Naive thymus-derived CD4-positive, alpha-beta T cell (primary cell): ENCODE measurements around the gene IL17RC. TPM values are rescaled to one million over a fixed set of nuclear protein-coding genes. Genes with fewer than 3 reads are reported as not detected.

Experiments
- ATAC-seq: fragments of 150-1000 bp; cut with Tn5 transposase; 2 replicates; pipeline ENCODE4 v1.10.0; 2021; ENCODE audit warnings: mild to moderate bottlenecking, moderate library complexity
- CTCF ChIA-PET: fragments of 350-600 bp; sonication (Branson Sonifier 250); formaldehyde crosslinking; loops from one replicate; lab custom pipeline; 2021; ENCODE audit warnings: antibody characterized with exemption; lab: Charles Lee
- POLR2A ChIA-PET: fragments of 350-600 bp; sonication (Branson Sonifier 250); formaldehyde crosslinking; loops from one replicate; lab custom pipeline; 2021; ENCODE audit warnings: antibody characterized with exemption, inconsistent platforms; lab: Charles Lee
- DNase-seq, 9 donors: peaks; one replicate each; pipeline versions ENCODE4 v3.0.0 to v3.0.0-alpha.2; 2020 to 2022; ENCODE audit warnings: mixed read lengths in 1 of 9
- H3K27ac ChIP-seq: one replicate; pipeline ENCODE4 v1.7.0; 2013; ENCODE audit warnings: mild to moderate bottlenecking, low read depth, low read length, moderate library complexity
- H3K27me3 ChIP-seq, 2 donors: one replicate each; pipeline ENCODE4 v1.7.0; 2013; ENCODE audit warnings: low read length in 2 of 2, mild to moderate bottlenecking in 2 of 2, moderate library complexity in 2 of 2; ENCODE audit not compliant: control insufficient read depth in 2 of 2, insufficient read depth in 2 of 2
- H3K36me3 ChIP-seq, 3 experiments: 1 replicate in 2 of 3; 2 replicates in 1 of 3; pipeline ENCODE4 v1.7.0; 2013; ENCODE audit warnings: low read length in 3 of 3, mild to moderate bottlenecking in 3 of 3, moderate library complexity in 1 of 3; ENCODE audit not compliant: insufficient read depth in 3 of 3, control insufficient read depth in 2 of 3
- H3K4me1 ChIP-seq, 2 donors: one replicate each; pipeline ENCODE4 v1.7.0; 2013; ENCODE audit warnings: low read length in 2 of 2, mild to moderate bottlenecking in 2 of 2, moderate library complexity in 1 of 2; ENCODE audit not compliant: control insufficient read depth in 2 of 2, insufficient read depth in 2 of 2
- H3K4me3 ChIP-seq: 2 replicates; pipeline ENCODE4 v1.7.0; 2013; ENCODE audit warnings: mild to moderate bottlenecking, low read length
- H3K9me3 ChIP-seq, 3 experiments: 1 replicate in 2 of 3; 2 replicates in 1 of 3; pipeline ENCODE4 v1.7.0; 2013; ENCODE audit warnings: low read length in 3 of 3; ENCODE audit not compliant: control insufficient read depth in 2 of 3
- H3K27ac Mint-ChIP-seq, 9 donors: one replicate each; pipeline ENCODE4 v1.8.0; 2020 to 2022; ENCODE audit warnings: mixed read lengths in 9 of 9, mild to moderate bottlenecking in 8 of 9, moderate library complexity in 5 of 9, inconsistent platforms in 2 of 9
- H3K27me3 Mint-ChIP-seq, 5 donors: one replicate each; pipeline ENCODE4 v1.8.0; 2021 to 2022; ENCODE audit warnings: mixed read lengths in 5 of 5, mild to moderate bottlenecking in 1 of 5
- H3K36me3 Mint-ChIP-seq, 5 donors: one replicate each; pipeline ENCODE4 v1.8.0; 2020 to 2022; ENCODE audit warnings: mixed read lengths in 5 of 5, mild to moderate bottlenecking in 3 of 5, inconsistent platforms in 1 of 5
- H3K4me1 Mint-ChIP-seq, 7 donors: one replicate each; pipeline ENCODE4 v1.8.0; 2020 to 2022; ENCODE audit warnings: mixed read lengths in 7 of 7, mild to moderate bottlenecking in 3 of 7, inconsistent platforms in 1 of 7
- H3K4me3 Mint-ChIP-seq, 10 donors: one replicate each; pipeline ENCODE4 v1.8.0; 2020 to 2022; ENCODE audit warnings: mild to moderate bottlenecking in 10 of 10, mixed read lengths in 10 of 10, moderate library complexity in 6 of 10, inconsistent platforms in 2 of 10
- H3K9me3 Mint-ChIP-seq, 11 donors: one replicate each; pipeline ENCODE4 v1.8.0; 2020 to 2022; ENCODE audit warnings: mixed read lengths in 11 of 11, mild to moderate bottlenecking in 4 of 11, inconsistent platforms in 1 of 11, moderate library complexity in 1 of 11
- intact Hi-C, 2 donors: fragments of 100-400 bp; cut with micrococcal nuclease; formaldehyde crosslinking; loops; one replicate each; pipeline ENCODE4 v1.15.1; 2023
- polyA plus RNA-seq, 2 donors: library from polyadenylated mRNA; unstranded; fragments of 300-500 nt; fragmentation: Illumina TruSeq; gene quantifications; one replicate each; pipeline ENCODE4 v1.2.3, GENCODE V29; 2021
- total RNA-seq, 6 experiments: library from RNA in 5 of 6; stranded (reverse) in 5 of 6; gene quantifications; 1 replicate in 5 of 6; 2 replicates in 1 of 6; pipeline ENCODE4 v1.2.3 and lab custom pipeline; 2021 to 2026

IL17RC gene
- total and polyA plus RNA-seq, 7 experiments from 2014 or later = 0.70 to 11.9 (median 1.7) TPM

DNA sequence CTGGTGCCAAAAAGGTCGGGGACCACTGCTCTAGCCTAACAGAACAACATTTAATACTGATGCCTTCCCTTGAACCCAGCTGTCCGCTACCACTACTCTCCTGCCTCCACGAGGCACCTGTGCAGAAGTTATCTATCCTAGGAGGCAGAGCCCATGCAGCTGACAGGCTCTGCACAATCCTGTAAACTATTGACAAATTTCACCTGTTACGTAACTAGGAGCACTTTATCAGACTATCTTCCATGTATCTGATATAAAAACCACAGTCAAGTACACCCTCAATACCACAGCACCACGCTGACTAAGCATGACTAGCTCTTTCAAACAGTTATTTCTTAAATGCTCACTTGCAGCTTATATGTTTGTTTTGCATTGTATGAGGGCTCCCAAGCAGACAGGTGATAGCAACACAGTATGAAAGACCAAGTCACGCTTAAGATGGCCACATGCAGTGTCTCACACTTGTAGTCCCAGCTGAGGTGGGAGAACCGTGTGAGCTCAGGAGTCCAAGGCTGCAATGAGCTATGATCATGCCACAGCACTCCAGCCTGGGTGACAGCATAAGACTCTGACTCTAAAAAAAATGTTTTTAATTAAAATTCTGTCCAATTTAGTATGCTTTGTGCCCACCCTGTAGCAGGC, 4.5 kb upstream of the IL17RC start:
- Mint-ChIP-seq H3K27ac (peak overlapping the region in 1 of 9 donors; percentile 5), H3K4me3 (no peak overlapping the region), H3K36me3 (no peaks in the 10 kb centered on the region), H3K4me1 (peaks cover 0 to 26% (median 8%) of the 10 kb centered on the region in 7 donors), H3K27me3 (peaks cover 0 to 5% (median 0%) of the 10 kb centered on the region in 5 donors), H3K9me3 (no peaks in the 10 kb centered on the region)
- no peak for DNase-seq
- intact Hi-C loops = no loop called here
- ChIA-PET CTCF (no interaction called here), POLR2A (interaction anchor here (1.7 to 2.3 kb wide), 2 partner anchors 19 to 21 kb away, joined by 3 to 9 read pairs; partner anchors contain the start of gene CRELD1)
- no peaks in the 10 kb centered on the region for H3K27me3 ChIP-seq
- H3K27ac ChIP-seq = no peak overlapping the region
- no peaks in the 10 kb centered on the region for H3K9me3 ChIP-seq
- H3K4me1 ChIP-seq = peaks cover 0 to 11% of the 10 kb centered on the region in 2 donors
- no peaks in the 10 kb centered on the region for H3K36me3 ChIP-seq
- no peak overlapping the region for H3K4me3 ChIP-seq
- peak; percentile 44 for ATAC-seq

DNA sequence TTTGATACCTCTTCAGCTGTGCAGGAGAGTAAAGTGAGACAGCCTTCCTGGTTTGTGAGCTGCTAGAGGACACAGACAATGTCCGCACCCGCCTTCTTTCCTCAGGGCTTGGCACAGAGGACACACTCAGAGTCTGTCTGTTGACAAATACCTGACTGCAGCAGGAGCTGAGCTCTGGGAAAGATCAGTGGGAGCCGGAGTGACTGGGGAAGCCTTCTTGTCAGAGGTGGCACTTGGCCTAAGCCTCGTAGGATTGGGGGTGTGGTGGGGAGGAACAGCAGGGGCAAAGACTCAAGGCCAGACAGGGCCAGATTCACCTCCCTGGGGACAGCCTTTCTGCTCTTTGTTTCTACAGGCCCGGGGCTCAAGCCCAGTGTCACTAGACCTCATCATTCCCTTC, 3.3 kb upstream of the IL17RC start:
- ChIA-PET CTCF (no interaction called here), POLR2A (interaction anchor here (2.3 kb wide), 1 partner anchor 19 kb away, joined by 9 read pairs; the partner anchor contains the start of gene CRELD1)
- peak overlapping the region in 2 of 10 donors; percentile 18 to 38 for H3K4me3 Mint-ChIP-seq

DNA sequence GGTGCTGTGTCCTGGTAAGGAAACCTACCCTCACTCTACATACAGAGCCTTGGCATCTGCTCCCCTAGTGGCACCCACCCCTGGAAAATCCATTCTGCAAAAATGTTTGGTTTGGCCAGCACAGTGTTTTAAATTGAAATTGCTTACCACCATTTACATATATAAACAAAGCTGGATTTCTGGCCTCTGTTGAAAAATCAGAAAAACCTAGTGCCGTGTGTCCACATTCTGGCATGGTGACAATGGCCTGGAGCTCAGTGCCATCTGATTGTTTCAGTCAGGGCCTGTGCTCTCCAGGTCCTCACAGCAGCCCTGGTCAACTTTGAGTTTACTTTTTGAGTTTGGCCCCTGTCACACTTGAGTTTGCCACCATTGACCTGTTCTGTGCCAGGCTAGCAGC, 2.9 kb upstream of the IL17RC start:
- no peak overlapping the region for H3K27ac Mint-ChIP-seq
- ChIA-PET POLR2A (interaction anchor here (1.2 kb wide), 1 partner anchor 23 kb away, joined by 3 read pairs; the partner anchor contains the start of gene JAGN1), CTCF (no interaction called here)
- Histone ChIP-seq H3K27ac (no peak overlapping the region), H3K4me1 (peaks cover 0 to 11% of the 10 kb centered on the region in 2 donors), H3K36me3 (no peaks in the 10 kb centered on the region), H3K9me3 (no peaks in the 10 kb centered on the region), H3K27me3 (no peaks in the 10 kb centered on the region), H3K4me3 (no peak overlapping the region)
- H3K9me3 Mint-ChIP-seq = no peaks in the 10 kb centered on the region
- no peaks in the 10 kb centered on the region for H3K36me3 Mint-ChIP-seq
- H3K4me3 Mint-ChIP-seq = peak overlapping the region in 3 of 10 donors; percentile 18 to 84 (median 55)
- ATAC-seq (no peak), DNase-seq (no peak)
- peaks cover 0 to 5% (median 0%) of the 10 kb centered on the region in 5 donors for H3K27me3 Mint-ChIP-seq
- intact Hi-C loops = loop anchor here in 1 of 2 donors (2.0 kb wide), 1 partner anchor 65 kb away; no protein-coding TSS in a partner anchor
- H3K4me1 Mint-ChIP-seq = peaks cover 0 to 26% (median 8%) of the 10 kb centered on the region in 7 donors

More for the DNA sequence above, 3.3 kb upstream of the IL17RC start:
- intact Hi-C loops = no loop called here
- no peaks in the 10 kb centered on the region for H3K36me3 Mint-ChIP-seq
- DNase-seq (no peak), ATAC-seq (no peak)
- Histone ChIP-seq H3K9me3 (no peaks in the 10 kb centered on the region), H3K36me3 (no peaks in the 10 kb centered on the region), H3K4me3 (no peak overlapping the region), H3K4me1 (peaks cover 0 to 11% of the 10 kb centered on the region in 2 donors), H3K27ac (no peak overlapping the region), H3K27me3 (no peaks in the 10 kb centered on the region)
- H3K4me1 Mint-ChIP-seq = peaks cover 0 to 26% (median 8%) of the 10 kb centered on the region in 7 donors
- peaks cover 0 to 5% (median 0%) of the 10 kb centered on the region in 5 donors for H3K27me3 Mint-ChIP-seq
- no peaks in the 10 kb centered on the region for H3K9me3 Mint-ChIP-seq
- no peak overlapping the region for H3K27ac Mint-ChIP-seq

DNA sequence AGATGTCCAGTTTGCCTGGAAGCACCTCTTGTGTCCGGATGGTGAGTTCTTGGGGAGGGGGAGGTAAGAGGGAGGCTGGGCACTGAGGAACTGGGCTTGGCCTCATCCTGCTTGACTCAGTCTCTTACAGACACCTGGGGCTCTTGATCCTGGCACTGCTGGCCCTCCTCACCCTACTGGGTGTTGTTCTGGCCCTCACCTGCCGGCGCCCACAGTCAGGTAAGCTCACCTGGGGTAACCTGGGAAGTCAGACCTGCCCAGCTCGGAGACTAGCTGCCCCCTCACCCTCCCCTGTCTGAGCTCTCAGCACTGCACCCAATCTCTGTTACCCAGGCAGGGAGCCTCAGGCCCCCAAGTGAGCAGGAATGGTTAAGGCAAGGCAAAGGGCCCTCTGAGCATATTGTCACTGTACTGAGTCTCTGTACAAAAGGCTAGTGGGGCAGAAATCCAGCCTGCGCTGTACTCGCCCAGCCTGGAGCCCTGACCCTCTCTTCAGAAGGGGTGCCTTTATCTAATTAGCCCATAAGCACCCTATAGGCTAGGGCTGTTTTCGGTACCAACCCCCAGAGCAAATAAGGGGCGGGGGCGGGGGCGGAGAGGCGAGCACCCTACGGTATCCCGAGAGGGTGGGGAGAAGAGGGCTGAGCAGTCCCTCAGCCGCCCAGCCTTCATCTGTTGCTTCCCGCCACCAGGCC, 2.2 kb upstream of the IL17RC start:
- ATAC-seq = no peak
- Mint-ChIP-seq H3K9me3 (no peaks in the 10 kb centered on the region), H3K27ac (no peak overlapping the region), H3K4me1 (peaks cover 0 to 19% (median 8%) of the 10 kb centered on the region in 7 donors), H3K27me3 (peaks cover 0 to 3% (median 0%) of the 10 kb centered on the region in 5 donors), H3K4me3 (peak overlapping the region in 9 of 10 donors; percentile 55 to 85 (median 72)), H3K36me3 (no peaks in the 10 kb centered on the region)
- no peaks in the 10 kb centered on the region for H3K36me3 ChIP-seq
- no peak for DNase-seq
- ChIA-PET POLR2A (interaction anchor here (1.2 kb wide), 1 partner anchor 24 kb away, joined by 3 read pairs; the partner anchor contains the start of gene JAGN1), CTCF (no interaction called here)
- peaks cover 0 to 11% of the 10 kb centered on the region in 2 donors for H3K4me1 ChIP-seq
- no peaks in the 10 kb centered on the region for H3K27me3 ChIP-seq
- H3K27ac ChIP-seq = no peak overlapping the region
- H3K4me3 ChIP-seq = peak overlapping the region; percentile 48
- no peaks in the 10 kb centered on the region for H3K9me3 ChIP-seq
- intact Hi-C loops = loop anchor here in 1 of 2 donors (1.0 to 2.0 kb wide), 2 partner anchors 24 to 66 kb away; partner anchors contain the start of gene JAGN1

DNA sequence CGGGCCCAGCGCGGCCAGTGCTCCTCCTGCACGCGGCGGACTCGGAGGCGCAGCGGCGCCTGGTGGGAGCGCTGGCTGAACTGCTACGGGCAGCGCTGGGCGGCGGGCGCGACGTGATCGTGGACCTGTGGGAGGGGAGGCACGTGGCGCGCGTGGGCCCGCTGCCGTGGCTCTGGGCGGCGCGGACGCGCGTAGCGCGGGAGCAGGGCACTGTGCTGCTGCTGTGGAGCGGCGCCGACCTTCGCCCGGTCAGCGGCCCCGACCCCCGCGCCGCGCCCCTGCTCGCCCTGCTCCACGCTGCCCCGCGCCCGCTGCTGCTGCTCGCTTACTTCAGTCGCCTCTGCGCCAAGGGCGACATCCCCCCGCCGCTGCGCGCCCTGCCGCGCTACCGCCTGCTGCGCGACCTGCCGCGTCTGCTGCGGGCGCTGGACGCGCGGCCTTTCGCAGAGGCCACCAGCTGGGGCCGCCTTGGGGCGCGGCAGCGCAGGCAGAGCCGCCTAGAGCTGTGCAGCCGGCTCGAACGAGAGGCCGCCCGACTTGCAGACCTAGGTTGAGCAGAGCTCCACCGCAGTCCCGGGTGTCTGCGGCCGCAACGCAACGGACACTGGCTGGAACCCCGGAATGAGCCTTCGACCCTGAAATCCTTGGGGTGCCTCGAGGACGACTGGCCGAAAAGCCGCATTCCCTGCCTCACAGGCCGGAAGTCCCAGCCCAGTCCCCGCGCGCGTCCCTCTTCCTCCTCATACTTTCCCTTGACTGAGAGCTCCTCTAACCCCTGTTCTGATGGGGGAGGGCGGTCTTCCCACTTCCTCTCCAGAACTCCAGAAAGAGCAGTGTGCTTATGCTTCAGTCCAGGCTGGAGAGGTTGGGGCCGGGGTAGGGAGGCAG, 1.4 kb upstream of the IL17RC start:
- H3K4me3 ChIP-seq = peak overlapping the region; percentile 48
- H3K36me3 Mint-ChIP-seq = no peaks in the 10 kb centered on the region
- H3K4me1 ChIP-seq = peaks cover 0 to 11% of the 10 kb centered on the region in 2 donors
- no peaks in the 10 kb centered on the region for H3K9me3 Mint-ChIP-seq
- H3K27ac ChIP-seq = peak overlapping the region; percentile 8
- H3K4me3 Mint-ChIP-seq = peak overlapping the region; percentile 72 to 86 (median 79)
- H3K36me3 ChIP-seq = no peaks in the 10 kb centered on the region
- DNase-seq = peak in 6 of 9 donors; percentile 16 to 52 (median 24)
- no peaks in the 10 kb centered on the region for H3K9me3 ChIP-seq
- ChIA-PET POLR2A (interaction anchor here (1.0 to 2.1 kb wide), 3 partner anchors 16 to 72 kb away, joined by 3 to 18 read pairs (median 3); partner anchors contain the start of genes CRELD1, JAGN1 and RPUSD3), CTCF (interaction anchor here (0.7 kb wide), 1 partner anchor 16 kb away, joined by 3 read pairs; no protein-coding TSS in a partner anchor)
- H3K4me1 Mint-ChIP-seq = peaks cover 0 to 18% (median 8%) of the 10 kb centered on the region in 7 donors
- peak; percentile 63 for ATAC-seq
- no peaks in the 10 kb centered on the region for H3K27me3 ChIP-seq
- no peaks in the 10 kb centered on the region for H3K27me3 Mint-ChIP-seq
- intact Hi-C loops = loop anchor here (1.0 to 2.0 kb wide), 4 partner anchors 17 to 67 kb away; partner anchors contain the start of genes CRELD1 (in 2 of the 2) and JAGN1 (in 1 of the 2)
- H3K27ac Mint-ChIP-seq = no peak overlapping the region
